CD4-positive, alpha-beta T cell treated with Interferon gamma for 1 hour (primary cell): ENCODE results near the gene ZNF165.
"Not testable (repeated sequence)": the region's sequence is repeated elsewhere in the genome, so short reads cannot be mapped to it uniquely, and the experiment has no call there.

ENCODE experiments used
- DNase-seq: peaks from one replicate; pipeline ENCODE4 v3.0.0-alpha.2; 2020

ZNF165 gene

GRCh38 chr6:28080381-28080630, at the start of gene ZNF165:
Gene ZNF165, plus strand, starts transcription at chr6:28080568. Its CDS starts 4,913 bp downstream, at chr6:28085481.
- DNase-seq = not testable (repeated sequence)

GRCh38 chr6:28053584-28053983, 26.8 kb upstream of the ZNF165 start:
- DNase-seq = no peak

DNA sequence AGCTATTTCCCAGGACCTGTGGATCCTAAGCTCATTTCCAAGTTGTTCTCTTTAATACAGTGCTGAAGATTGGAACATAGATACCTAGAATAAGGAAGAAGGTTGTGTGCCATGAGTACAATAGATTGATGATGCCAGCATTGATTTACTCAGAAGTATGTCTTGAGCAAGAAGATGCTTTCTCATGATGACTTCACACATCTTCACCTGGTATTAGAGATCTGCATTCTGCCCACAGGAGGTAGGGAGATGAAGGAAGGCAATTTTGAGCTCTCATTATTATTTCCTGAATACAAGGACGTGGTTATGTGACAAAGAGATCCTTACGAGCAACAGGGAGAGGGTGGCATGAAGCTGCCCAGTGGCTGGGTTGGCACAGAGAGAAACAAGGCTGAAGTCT, 20.0 kb upstream of the ZNF165 start:
- DNase-seq = no peak

DNA sequence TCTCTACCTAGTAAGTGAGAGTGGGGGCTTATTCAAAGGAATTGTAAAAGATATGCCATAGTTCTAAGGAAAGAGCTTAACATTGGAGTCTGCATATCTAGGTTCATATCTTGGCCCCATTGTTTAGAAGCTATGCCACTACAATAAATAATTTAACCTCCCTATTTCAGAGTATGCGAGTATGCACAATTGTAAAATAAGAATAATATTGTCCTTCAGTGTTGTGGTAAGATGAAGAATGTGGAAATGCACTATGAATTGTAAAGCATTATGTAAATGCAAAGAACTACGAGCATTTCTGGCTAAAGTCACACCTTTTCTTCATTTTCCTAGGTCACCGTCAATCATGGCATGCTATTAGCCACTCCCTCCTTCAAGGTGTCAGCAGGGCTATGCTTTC, 16.1 kb upstream of the ZNF165 start:
- DNase-seq = no peak

DNA sequence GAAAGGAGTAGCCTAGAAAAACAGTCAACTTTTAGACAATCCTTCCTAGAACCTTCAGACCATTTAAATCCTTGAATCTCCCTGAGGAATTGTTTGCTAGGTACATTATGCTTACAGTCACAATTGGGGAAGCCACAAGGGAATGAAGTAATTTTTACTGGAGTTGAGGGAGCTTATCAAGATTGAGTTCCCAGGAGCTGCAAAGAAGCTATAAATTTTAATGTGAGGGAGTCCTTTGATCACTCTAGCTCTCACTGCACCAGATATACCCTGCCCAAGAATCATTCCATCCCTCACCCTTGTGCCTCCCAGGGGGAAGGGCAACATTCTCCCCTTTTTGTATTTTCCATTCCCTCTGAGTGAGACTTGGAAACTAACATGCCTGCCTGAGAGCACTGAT, 12.3 kb upstream of the ZNF165 start:
- no peak for DNase-seq

GRCh38 chr6:28070968-28071367, 9.4 kb upstream of the ZNF165 start:
- DNase-seq = not testable (repeated sequence)

- no peak for DNase-seq
Measured at GRCh38 chr6:28078050-28078449, 2.3 kb upstream of the ZNF165 start.

DNA sequence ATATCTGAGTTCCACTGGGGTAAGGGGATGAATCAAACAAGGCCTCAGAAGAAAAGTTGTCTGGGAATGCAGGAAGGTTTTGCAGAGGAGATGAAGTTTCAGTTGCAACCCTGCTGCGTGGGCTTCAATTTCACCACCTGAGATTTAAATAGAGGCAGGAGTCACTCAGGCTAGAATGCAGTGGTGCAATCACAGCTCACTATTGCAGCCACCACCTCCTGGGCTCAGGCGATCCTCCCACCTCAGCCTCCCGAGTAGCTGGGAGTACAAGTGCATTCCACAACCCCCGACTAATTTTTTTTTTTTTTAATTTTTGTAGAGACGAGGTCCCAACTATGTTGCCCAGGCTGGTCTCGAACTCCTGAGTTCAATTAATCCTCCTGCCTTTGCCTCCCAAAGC, 1.5 kb upstream of the ZNF165 start:
- no peak for DNase-seq

DNA sequence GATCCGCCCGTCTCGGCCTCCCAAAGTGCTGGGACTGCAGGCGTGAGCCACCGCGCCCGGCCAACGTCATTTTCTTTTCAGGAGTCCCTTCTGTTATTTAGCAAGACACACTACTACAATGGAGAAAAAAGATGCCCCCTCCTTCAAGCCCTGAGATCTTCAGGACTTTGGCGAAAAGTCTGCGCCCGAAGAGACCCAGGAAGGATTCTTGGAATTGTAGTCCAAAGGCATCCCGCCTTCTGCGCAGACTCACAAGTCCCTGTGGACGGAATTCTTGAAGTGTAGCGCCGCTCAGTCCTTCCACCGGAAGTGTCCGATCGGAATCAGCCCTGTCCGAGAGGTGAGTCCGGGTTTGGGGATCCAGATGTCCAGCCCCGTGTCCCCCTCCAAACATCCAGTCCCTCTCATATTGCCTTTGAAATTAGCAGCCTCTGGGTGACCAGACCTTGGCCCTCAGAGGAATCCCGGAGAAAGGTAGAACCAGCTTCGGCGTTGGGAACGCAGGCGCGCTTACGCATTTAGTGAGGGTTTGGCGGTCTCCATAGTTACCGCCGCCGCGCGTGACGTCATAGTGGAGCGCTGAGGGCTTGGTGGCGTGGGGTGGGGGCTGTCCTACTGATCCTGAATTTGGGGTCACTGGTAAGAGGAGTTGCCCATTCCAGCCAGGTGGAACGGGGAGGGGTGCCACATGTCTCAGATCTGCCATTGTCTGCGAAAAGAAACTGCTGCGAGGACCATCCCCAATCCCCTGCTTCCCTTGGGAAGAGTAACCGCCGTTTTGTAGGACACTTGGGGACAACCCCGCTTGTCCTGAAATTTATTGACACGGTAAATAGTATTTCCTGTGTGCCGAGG, 490 bp downstream of the ZNF165 start:
- peak; percentile 89 for DNase-seq

DNA sequence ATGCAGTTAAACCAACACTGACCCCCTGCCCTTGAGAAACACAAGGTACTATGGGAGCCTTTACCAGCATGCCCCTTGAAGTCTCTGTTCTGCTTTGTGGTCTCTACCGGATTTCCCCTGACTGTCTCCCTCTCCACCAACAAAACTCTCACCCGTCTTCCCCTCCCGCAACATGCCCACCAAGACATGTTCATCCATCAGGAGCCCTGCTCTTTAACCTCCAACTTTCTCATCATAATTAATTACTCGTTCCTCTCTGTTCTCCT, 1.1 kb downstream of the ZNF165 start:
- DNase-seq = peak; percentile 74

GRCh38 chr6:28082939-28083338, 2.6 kb downstream of the ZNF165 start:
- DNase-seq = no peak

GRCh38 chr6:28089054-28089453, 8.7 kb downstream of the ZNF165 start:
- no peak for DNase-seq

- no peak for DNase-seq
Measured at GRCh38 chr6:28090917-28091586, 10.7 kb downstream of the ZNF165 start.

GRCh38 chr6:28102222-28102621, 21.9 kb downstream of the ZNF165 start:
- not testable (repeated sequence) for DNase-seq

GRCh38 chr6:28102699-28103098, 22.3 kb downstream of the ZNF165 start:
- not testable (repeated sequence) for DNase-seq

GRCh38 chr6:28104392-28105244, 24.2 kb downstream of the ZNF165 start:
- peak; percentile 87 for DNase-seq

- DNase-seq = no peak
Measured at GRCh38 chr6:28105245-28105639, 24.9 kb downstream of the ZNF165 start.

DNA sequence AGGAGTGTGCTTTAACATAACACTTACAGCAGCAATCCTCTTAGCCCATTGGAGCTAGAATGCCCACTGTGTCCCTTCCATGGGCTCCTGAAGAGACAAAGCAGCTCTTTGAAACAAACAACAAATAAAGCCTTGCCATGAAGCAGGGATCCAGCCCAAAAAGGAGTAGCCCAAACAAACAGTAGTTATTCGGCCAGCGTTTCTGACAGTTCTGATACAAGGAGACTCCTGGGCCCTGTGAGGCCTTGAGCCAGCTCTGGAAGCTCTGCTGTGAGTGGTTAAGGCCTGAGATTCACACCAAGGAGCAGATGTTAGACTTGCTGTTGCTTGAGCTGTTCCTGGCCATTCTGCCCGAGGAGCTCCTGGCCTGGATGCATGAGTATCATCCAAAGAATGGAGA, 27.1 kb downstream of the ZNF165 start:
- no peak for DNase-seq

DNA sequence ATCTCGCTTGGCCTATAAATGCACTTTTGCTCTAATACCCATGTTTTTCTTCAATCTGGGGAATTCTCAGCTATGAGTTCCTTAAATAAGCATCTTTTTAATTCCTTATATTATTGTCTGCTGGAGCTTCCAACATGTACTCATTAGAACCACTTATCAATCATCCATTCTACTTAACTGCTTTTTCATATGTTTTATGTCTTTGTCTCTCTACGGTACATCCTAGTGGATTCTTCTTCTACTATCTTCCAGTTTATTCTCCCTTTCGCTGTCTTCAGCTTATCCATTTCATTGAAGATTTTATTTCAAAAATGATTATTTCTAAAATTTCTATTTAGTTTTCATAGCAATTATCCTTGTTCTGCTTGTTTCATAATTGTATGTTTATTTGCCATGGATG, 31.6 kb downstream of the ZNF165 start:
- DNase-seq = no peak

- no peak for DNase-seq
Measured at GRCh38 chr6:28115799-28116198, 35.4 kb downstream of the ZNF165 start.

GRCh38 chr6:28117386-28118050, 37.1 kb downstream of the ZNF165 start:
- no peak for DNase-seq

DNA sequence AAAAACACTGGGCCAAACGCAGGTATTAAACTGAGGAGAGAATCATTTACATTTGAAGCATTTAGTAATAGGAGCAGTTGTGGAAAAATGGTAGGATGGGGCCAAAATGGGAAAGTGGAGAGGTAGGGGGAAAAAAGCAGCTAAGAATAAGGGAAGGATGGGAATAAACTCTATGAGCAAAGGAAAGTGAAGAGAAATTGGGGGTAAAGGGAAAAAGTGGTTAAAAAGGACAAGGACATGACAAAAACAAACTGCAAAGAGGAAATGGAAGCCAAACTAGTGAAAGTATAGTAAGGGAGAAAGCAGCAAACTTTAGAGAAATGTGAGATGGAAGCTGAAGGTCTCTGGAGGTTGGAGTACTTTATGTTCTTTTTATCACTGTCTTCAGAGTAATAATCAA, 37.8 kb downstream of the ZNF165 start:
- DNase-seq = no peak

DNA sequence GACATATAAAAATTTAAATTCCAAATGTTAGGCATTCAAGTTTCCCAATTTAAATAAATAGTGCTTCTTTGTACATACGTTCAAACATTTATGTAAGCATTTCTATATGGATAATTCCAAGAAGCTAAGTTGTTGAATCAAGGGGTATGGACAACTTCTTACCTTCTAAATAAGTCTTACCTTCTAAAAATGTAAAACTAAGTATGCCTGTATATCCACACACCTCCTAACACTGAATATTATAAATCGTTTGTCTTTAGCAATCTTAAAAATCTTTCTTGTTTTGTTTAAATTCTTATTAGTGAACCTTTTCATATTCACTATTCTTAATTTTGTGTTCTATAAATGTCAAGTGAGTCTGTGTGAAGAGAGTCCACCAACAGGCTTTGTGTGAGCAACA, 41.5 kb downstream of the ZNF165 start:
- no peak for DNase-seq
